SKM-1 (cell line): ENCODE measurements around the gene VPS13D.

Experiments used
- DNase-seq: peaks from one replicate; lab custom pipeline; 2025; ENCODE audit not compliant: unreplicated experiment; lab: John Stamatoyannopoulos, UW

VPS13D gene

DNA sequence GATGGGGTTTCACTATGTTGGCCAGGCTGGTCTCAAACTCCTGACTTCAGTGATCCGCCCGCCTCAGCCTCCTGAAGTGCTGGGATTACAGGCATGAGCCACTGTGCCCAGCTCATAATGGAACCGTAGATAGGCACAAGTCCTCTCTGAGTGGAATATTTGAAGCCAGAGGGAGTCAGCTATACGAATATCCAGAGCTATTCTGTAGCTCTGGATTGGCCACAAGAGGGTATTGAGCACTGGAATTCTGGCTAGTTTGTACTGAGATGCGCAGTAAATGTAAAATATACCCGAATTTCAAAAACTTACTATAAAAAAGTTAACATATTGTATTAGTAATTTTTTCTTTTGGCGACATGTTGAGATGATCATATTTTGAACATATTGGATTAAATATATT, 851 bp upstream of the VPS13D start:
- no peak for DNase-seq

DNA sequence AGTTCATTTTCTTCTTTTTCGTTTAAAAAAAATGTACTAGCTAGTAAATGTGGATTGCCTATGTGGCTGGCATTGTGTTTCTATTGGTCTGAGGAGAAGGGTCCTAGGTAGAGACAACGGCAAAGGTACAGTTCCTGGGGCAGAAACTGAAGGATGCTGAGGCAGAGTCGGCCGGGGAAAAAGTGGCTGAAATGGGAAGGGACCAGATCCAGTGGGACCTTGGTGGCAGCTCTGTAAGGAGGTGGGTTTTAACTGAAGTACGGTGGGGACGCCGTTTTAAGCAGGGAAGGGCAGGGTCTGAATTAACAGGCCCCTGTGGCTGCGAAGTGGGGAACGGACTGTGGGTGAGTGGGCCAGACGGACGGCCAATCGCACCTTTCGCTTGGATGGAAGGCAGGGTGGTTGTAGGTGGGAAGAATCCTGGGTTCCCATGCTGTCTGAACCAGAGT, 420 bp upstream of the VPS13D start:
- DNase-seq: no peak

DNA sequence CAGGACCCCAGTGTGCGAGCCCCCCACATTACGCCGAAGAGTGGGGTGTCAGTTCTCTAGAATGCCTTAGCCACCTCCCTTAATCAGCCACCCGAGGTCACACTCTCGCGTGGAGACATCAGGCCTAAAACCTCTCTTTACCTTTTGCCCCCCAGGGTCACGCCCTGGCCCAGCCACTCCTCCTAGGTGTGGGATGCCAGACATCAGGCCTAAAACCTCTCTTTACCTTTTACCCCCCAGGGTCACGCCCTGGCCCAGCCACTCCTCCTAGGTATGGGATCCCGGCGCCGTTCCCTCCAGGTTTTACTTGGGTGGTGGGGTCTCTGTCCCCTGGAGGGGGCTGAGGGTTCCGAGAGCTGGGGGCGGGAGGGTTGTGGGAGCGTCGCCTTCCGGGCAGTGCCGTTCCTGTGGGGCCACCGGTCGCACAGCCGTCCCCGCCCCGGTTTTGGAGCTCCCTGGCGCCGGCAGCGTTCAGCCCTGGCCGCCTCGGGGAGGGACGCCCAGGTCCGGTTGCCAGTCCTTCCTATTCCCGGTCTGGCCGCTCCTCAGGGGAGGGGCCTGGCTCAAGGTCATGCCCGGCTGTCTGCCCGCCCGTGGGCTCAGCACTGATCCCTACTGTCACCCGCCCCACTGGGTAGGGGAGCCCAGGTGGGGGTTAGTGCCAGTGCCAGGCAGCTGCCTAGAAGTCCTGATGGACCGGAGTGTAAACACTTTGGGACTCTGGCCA, 882 bp downstream of the VPS13D start:
- no peak for DNase-seq

DNA sequence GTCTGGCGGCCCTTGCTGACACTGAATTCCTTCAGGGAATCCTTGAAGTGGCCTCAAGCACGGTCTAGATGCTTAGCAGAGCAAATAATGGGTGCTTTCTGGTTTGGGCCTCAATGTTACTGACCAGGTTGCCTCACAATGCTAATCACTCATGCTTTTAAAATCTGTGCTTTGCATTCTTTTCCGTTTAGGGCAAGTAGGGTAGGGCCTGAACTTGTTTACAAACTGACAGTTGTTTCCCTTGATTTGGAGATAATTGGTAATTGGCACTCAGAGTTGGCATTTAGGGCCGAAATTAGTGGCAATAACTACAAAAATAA, 1.4 kb downstream of the VPS13D start:
- no peak for DNase-seq

DNA sequence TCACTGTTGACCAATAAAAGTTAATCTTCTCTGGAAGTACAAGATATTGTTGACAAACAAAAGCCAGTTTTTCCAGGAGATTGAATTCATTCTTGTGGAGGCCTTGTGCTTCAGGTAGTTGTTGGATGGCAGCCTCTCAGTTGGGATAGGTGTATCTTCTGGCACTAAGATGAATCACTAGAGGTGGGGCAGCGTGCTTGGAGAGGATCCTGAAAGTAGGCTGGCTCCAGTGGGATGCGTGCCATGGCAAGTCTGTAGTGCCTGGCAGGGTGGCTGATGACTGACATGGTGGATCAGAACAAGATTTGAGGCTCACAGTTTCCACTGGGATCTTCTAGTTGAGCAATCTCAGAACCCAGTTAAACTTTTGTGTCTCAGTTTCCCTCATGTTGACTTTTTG, 2.4 kb downstream of the VPS13D start:
- DNase-seq: no peak

DNA sequence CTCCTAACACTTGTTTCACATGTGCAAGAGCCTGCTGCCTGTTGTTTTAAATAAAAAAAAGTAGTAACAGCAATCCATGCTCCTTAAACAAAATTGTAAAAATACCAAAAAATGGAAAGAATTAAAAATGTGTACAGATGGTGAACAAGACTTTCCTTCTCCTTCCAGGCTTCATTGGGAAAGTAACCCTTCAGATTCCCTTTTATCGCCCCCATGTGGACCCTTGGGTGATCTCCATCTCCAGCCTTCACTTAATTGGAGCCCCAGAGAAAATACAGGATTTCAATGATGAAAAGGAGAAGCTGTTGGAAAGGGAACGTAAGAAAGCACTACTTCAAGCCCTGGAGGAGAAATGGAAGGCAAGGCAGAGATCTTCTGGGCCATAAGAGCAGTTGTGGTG, 14.2 kb downstream of the VPS13D start:
- DNase-seq: no peak

DNA sequence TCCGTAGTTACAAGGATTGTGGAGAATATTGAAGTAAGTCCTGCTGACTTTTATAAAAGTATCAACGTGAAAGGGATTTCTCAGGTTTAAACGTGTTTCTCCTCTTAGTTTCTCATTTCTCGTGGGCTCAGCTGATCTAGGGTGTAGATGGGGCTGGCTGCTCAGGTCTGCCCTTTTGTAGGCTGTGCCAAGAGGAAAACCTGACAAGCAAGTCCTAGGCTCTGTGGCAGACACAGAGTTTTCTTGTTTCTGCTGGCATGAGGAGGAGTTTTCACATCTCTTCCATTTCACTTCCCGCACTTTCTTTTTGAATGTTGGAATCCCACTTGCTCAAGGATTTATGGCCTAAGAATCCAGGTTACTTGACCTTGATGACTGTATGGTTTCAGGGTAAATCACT, 14.8 kb downstream of the VPS13D start:
- DNase-seq: no peak

DNA sequence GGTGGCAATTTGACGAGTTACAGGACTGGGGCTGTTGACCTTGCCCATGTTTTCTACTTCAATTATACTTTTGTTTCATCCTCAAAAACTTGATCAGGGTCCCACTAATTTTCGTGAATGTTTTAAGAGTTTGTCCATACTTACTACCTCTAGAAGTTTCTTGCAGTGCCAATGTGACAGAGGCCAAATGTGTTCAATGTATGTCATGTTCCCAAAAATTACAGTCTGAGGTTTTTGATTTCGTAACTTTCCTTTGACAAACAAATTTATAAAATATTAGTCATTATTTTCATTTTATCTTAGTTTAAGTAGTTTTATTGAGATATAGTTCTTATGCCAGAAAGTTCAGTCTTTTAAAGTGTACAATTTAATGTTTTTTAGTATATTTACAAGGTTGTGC, 15.3 kb downstream of the VPS13D start:
- DNase-seq: no peak

DNA sequence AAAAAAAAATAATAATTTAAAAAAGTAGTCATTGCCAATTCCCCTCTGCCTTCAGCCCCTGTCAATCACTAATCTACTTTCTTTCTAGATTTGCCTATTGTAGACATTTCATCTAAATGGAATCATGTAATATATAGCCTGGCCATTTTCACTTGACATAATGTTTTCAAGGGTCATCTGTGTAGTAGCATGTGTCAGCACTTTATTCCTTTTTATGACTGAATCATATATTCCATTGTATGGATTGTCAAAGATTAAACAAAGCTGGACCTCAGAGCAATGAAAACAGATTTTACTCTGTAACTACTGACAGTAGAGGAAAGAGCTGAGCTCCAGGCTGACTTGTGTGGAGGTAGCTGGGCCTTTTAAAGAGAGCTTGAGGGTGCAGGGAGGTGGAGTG, 15.9 kb downstream of the VPS13D start:
- no peak for DNase-seq

DNA sequence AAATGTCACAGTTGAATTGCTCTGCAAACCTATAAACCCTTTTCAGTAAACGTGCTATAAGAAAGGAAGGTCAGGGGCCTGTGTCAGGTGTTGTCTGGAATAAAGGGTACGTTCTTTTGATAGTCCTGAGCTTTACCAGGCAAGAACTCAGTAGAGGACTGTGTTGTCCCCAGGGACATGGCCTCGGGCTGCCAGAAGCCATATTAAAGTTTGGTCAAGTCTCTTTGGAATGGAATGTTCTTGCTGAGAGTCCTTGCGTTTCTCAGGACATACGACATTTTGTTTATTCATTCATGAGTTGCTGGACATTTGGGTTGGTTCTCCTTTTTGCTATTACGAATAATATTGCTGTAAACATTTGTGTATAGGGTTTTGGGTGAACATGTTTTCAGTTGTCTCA, 16.8 kb downstream of the VPS13D start:
- DNase-seq: no peak

DNA sequence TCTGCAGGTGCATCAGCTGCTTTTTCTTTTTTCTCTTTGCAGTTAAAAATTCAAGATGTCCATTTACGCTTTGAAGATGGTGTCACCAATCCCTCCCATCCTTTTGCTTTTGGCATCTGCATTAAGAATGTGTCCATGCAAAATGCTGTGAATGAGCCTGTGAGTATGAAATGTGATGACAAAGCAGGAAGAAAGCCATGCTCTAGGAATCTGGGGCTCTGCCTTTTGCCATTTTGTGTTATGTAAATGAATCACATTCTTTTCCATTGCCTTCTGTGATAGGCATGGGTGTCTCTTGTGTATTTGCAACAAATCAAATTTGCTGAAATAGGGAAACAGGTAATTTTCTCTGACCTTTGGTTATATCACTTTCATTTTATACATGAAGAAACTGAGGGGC, 19.4 kb downstream of the VPS13D start:
- no peak for DNase-seq

DNA sequence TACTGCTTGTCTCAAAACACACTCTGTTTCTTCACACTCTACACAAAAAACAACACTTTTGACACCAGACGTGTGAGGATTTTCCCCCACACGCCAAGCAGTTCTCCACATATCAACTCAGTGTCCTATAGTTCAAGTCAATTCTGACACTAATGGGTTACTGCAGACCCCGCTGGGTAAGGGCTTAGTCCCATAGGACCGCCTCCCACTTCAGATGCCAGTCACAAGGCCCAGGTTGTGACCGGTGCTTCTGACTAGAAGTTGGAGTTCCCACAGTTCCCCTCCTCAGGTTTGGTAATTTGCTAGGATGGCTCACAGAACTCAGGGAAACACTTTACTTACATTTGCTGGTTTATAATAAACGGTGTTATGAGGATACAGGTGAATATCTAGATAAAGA, 19.9 kb downstream of the VPS13D start:
- no peak for DNase-seq

DNA sequence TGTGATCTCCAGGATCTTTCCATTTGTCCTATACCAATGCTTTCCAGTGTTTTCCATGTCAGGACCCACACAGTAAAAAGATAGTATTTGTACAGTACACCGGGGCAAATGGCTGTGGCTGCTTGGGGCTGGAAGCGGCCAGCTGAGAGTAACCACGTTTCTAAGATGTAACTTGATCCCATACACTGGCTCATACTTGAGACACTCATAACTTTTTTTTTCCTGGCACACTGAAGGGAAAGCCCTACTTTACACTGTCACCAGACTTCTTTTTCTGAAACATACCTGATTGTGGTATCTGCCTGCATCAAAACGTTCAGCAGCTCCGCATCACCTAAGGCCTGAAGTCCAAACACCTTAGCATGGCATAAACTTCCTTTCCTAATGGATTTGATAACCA, 21.6 kb downstream of the VPS13D start:
- no peak for DNase-seq

DNA sequence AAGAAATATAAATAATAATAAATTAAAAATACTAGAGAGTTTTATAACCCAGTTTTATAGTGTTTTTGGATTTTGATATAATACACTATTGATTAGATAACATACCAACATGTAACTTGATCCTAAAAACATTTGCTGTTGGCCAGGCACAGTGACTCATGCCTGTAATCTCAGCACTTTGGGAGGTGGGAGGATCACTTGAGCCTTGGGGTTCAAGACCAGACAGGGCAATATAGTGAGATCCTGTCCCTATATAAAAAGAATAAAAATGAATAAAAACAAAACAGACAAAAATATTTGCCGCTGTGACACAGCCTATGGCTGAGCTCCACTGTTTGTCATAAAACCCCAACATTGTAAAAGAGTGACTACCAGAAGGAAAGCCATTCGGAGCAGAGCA, 26.1 kb downstream of the VPS13D start:
- no peak for DNase-seq

DNA sequence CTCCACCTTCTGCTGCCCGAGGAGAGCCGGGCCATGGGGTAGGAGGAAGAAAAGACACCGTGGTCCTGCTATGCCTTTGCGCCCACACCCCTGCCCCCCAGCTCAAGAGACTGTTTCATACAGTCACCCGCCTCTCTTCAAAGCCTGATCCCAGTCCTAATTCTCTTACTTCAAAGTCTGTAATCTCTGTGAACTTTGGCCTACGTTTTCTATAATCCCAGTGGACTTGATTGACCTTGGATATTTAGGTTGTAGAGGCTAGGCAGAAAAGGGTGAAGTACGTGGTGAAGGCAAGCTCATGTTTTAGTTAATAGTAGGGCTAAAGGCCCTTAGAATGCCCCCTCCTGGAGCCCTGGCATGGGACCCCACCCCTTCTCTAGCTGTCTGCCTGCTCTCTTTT, 28.4 kb downstream of the VPS13D start:
- DNase-seq: no peak

DNA sequence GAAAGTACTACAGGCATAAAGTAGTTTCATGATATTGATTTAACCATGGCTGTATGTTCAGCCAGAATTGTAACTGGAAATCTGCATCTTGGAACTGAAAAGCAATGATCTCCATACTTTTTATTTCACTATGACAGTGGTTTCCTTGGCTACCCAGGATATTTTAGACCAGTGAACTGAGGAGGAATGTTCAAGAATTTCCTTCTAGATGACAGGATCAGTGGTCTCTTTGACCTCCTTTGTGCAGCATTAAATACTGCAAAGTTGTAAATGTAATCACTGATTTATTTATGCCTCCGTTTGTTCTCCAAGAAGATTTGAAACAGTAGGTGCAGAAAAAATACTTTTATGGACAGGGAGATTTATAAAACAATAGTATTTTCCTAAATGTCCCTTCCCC, 39.5 kb downstream of the VPS13D start:
- DNase-seq: no peak

DNA sequence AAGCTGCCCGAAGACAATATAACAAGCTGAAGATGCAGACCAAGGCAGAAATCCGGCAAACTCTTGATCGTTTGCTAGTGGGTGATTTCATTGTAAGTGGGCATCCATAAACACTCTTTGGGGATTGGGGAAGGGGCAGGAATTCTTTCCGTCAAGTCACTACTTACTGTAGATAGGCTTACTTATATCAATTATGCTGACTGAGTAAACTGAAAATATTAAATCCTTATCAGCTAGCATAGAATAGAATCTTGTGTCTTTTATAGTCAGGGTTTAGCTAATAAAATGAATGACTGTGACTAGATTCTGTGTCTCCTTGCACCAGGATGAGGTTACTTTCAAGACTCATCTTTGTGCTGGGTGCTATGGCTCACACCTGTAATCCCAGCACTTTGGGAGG, 41.2 kb downstream of the VPS13D start:
- DNase-seq: no peak

DNA sequence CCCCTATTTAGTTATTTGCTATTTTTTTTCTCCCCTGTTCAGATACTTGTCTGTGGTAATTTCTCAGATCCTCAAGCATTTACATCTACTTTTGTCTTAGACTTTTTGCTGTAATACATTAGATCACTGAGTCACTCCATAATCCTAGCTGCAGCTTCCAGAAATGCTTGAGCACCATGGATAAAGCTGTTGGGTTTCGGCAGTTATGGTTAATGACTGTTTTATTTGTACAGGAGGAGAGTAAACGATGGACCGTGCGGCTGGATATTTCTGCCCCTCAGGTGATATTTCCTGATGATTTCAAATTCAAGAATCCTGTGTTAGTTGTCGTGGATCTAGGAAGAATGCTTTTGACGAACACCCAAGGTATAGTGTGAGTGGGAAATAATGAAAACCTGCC, 42.9 kb downstream of the VPS13D start:
- DNase-seq: no peak

DNA sequence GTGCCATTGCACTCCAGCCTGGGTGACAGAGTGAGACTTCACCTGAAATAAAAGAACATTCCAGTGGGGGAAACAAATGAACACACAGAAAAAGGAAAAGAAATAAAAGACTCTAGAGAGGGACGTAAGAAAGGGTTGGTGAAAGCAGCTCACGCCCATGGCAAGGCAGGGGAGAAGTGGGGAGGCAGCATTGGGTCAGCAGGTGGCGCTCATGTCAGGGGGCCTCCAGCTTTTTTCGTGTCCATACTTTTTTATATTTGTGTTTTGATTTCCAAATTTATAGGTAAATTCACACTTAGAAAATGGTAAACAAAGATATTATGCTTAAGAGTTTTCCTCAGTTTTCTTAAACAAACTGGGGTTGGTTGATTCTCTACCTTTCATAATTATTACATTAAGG, 45.5 kb downstream of the VPS13D start:
- no peak for DNase-seq

DNA sequence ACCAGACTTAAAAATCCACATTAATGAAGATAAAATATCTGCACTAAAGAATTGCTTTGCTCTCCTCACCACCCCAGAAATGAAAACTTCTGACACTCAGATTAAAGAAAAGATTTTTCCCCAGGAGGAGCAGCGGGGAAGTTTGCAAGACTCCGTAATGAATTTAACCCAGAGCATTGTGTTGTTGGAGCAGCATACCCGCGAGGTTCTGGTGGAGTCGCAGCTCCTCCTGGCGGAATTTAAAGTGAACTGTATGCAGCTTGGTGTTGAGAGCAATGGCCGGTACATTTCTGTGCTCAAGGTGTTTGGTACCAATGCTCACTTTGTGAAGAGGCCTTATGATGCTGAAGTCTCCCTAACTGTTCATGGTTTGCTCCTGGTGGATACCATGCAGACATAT, 46.4 kb downstream of the VPS13D start:
- peak; percentile 32 for DNase-seq

DNA sequence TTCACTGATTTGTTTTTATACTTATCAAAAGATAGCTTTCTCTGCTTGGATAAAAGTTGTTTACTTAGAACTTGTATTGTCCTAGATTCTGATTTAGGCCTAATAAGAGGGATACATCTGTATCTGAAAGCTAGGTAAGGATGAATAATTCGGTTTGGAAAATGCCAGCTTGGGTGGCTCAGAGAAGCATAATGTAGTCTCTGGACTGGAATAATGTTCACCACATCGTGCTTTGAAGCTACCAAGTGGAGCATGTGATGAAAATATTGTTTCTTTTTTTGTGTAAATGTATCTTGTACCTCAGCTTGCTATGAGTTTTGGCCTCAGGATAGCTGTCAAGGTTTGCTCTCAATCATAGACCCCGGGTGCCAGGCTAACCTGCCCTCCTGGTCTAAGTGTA, 49.2 kb downstream of the VPS13D start:
- no peak for DNase-seq

DNA sequence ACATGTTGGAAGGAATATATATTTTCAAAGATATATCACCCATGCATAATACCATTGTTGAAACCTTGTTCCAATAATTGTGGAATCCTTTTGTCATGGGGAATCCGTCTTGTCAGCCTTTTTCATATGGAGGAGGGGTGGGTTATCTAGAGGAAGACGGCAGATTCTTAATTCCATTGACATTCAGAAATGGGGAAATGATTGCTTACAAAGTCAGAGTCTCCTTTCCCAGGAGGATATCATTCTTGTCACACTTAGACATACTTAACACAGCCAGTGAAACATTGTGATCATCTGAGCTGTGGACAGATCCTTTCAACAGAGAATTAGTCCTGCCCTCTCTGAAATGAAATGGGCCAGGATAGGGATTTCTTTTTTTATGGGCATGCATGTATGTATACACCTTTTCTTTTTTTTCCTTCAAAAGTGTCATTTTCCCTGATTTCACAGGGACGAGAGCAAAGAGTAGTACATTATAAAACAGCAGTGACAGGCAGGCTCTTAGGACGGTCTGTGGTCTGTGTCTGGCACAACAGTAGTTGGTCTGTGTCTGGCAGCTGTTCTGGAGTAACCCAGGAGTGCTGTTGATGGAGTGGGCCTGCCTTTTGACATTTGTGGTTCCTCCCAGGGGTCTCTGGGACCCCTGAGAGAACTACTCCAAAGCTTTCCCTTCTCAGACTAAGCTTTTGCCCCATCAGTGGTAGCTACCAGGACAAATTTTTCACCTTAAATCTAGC, 50.1 kb downstream of the VPS13D start:
- DNase-seq: no peak

DNA sequence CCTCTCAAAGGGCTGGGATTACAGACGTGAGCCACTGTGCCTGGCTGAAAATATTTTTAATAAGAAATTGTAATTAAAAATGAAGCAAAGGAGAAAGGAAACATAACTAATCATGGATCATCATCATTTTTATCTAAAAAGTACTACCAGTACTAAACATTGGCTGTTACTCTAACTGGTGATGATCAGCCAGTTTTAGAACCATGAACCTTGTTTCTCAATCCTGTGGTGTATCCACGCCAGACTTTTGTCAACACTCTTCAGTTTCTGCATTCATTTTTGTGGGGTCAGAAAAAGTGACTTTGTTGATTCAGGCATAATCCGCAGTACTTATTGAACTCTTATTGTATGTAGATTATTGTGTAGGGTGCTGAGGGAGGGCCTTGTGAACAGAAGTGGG, 52.3 kb downstream of the VPS13D start:
- DNase-seq: no peak
